ENCODE results near the gene MIB1. TPM values are rescaled to one million over a fixed set of nuclear protein-coding genes. Genes with fewer than 3 reads are reported as not detected.

The MIB1 gene
- total RNA-seq, 1 experiment from 2014 or later, result 48.8 TPM

DNA sequence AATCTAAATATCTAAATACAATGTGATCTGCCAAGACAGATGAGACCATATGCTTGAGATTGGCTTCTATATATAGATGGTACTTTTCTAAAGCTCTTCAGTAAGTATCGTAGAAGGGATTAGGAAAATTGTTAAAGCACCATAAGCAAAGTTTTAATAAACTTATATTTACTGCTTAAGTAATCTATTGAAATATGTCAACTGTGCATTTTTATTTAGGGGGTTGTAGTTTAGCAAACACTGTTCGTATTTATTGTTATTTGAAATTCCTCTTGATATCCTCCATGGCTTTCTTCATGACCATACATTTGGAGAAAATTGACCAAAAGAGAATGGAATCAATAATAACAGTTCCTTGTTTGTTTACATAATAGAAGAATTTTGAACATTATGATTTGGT lies 102.7 kb downstream of the MIB1 start:
- no peak overlapping the region for H2BK15ac ChIP-seq (ENCODE audit: low read depth, low read length)
- H3K4me2 ChIP-seq (ENCODE audit: insufficient read depth, insufficient read length, low read length), result no peak overlapping the region
- Mint-ChIP-seq H3K9me3 (no peaks in the 10 kb centered on the region), H3K36me3 (ENCODE audit: insufficient read depth in 1 of 3, low read depth in 3 of 3) (peaks cover 22 to 64% (median 64%) of the 10 kb centered on the region in 3 experiments; a peak in 6 of 7 replicates), H3K4me3 (no peak overlapping the region), H3K27me3 (ENCODE audit: low read depth) (no peaks in the 10 kb centered on the region), H3K4me1 (no peaks in the 10 kb centered on the region), H3K27ac (no peak overlapping the region)
- H3K9me3 ChIP-seq (ENCODE audit: control insufficient read depth, low read depth, low read length), result no peaks in the 10 kb centered on the region
- no peak overlapping the region for H3T11ph ChIP-seq (ENCODE audit: low read length)
- H2BK5ac ChIP-seq (ENCODE audit: insufficient read length, low read length), result no peak overlapping the region
- no peaks in the 10 kb centered on the region for H3K4me1 ChIP-seq (ENCODE audit: insufficient read depth, low read length)
- no peaks in the 10 kb centered on the region for H3K27me3 ChIP-seq (ENCODE audit: insufficient read depth, low read length)
- H3K14ac ChIP-seq (ENCODE audit: insufficient read depth, low read length), result no peak overlapping the region
- no peak overlapping the region for H4K5ac ChIP-seq (ENCODE audit: insufficient read length, low read depth, low read length)
- H3K27ac ChIP-seq (ENCODE audit: insufficient read length, low read depth, low read length), result no peak overlapping the region
- no peak overlapping the region for H3K9ac ChIP-seq (ENCODE audit: extremely low read depth, insufficient read length, low read length)
- TF ChIP-seq, protein P1, sequence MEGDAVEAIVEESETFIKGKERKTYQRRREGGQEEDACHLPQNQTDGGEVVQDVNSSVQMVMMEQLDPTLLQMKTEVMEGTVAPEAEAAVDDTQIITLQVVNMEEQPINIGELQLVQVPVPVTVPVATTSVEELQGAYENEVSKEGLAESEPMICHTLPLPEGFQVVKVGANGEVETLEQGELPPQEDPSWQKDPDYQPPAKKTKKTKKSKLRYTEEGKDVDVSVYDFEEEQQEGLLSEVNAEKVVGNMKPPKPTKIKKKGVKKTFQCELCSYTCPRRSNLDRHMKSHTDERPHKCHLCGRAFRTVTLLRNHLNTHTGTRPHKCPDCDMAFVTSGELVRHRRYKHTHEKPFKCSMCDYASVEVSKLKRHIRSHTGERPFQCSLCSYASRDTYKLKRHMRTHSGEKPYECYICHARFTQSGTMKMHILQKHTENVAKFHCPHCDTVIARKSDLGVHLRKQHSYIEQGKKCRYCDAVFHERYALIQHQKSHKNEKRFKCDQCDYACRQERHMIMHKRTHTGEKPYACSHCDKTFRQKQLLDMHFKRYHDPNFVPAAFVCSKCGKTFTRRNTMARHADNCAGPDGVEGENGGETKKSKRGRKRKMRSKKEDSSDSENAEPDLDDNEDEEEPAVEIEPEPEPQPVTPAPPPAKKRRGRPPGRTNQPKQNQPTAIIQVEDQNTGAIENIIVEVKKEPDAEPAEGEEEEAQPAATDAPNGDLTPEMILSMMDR (conservative IDR thresholded peaks at IDR 0.05), result no peak
- H2AK5ac ChIP-seq (ENCODE audit: insufficient read length, low read length), result no peak overlapping the region
- no peaks in the 10 kb centered on the region for H3K79me1 ChIP-seq (ENCODE audit: insufficient read depth, low read depth, low read length, poor library complexity, severe bottlenecking)
- H4K8ac ChIP-seq (replicated peaks; ENCODE audit: insufficient read length, low read depth, low read length), result no peak overlapping the region
- H3K56ac ChIP-seq (ENCODE audit: insufficient read length, low read depth, low read length), result no peak overlapping the region
- H2BK20ac ChIP-seq (ENCODE audit: low read depth, low read length, poor library complexity, severe bottlenecking), result no peak overlapping the region
- no peaks in the 10 kb centered on the region for H4K20me1 ChIP-seq (ENCODE audit: control insufficient read depth, insufficient read depth, insufficient read length)
- H4K91ac ChIP-seq (ENCODE audit: insufficient read length, low read depth, low read length), result no peak overlapping the region
- no CpG with 5 or more reads among the region's 2 CpGs for WGBS (ENCODE audit: extremely low coverage, insufficient read length, low lambda C conversion rate)
- H3K23me2 ChIP-seq (ENCODE audit: insufficient read length, low read depth, low read length, poor library complexity, severe bottlenecking), result no peaks in the 10 kb centered on the region
- H3K18ac ChIP-seq (ENCODE audit: insufficient read length, low read depth, low read length), result no peak overlapping the region
- H2BK120ac ChIP-seq (ENCODE audit: low read depth, low read length, poor library complexity, severe bottlenecking), result no peak overlapping the region
- H3K4ac ChIP-seq (ENCODE audit: low read depth, low read length), result no peak overlapping the region
- no peak overlapping the region for H2AFZ ChIP-seq (ENCODE audit: low read length)
- H2BK12ac ChIP-seq (ENCODE audit: insufficient read length, low read depth, low read length), result no peak overlapping the region
- H3K23ac ChIP-seq (ENCODE audit: insufficient read length, low read depth, low read length), result no peak overlapping the region
- no peaks in the 10 kb centered on the region for H3K79me2 ChIP-seq (ENCODE audit: insufficient read depth, low read length)
- DNase-seq, result no peak

Measured in H9 (cell line).